GM23338 (cell line): ENCODE data around the gene IVD. TPM values are rescaled to one million over a fixed set of nuclear protein-coding genes. Genes with fewer than 3 reads are reported as not detected.

Source experiments
- ATAC-seq: fragments of 200-7000 bp; cut with Tn5 transposase; 3 replicates; pipeline ENCODE4 v1.9.1; 2020
- DNase-seq: peaks from one replicate; pipeline ENCODE4 v3.0.0-alpha.2; 2015; ENCODE audit warnings: low spot score
- H2AFZ ChIP-seq: fragments of 200-600 bp; sonication (generic); 2 replicates; pipeline ENCODE4 v1.8.0; 2016; ENCODE audit warnings: antibody characterized with exemption, mild to moderate bottlenecking, moderate library complexity
- H3F3A ChIP-seq: fragments of 200-600 bp; sonication (generic); replicated peaks from 2 replicates; pipeline ENCODE4 v1.8.0; 2017; ENCODE audit warnings: antibody characterized with exemption, mixed run types, low read depth
- H3K27ac ChIP-seq: fragments of 200-600 bp; sonication (generic); 2 replicates; pipeline ENCODE4 v1.6.1; 2016; ENCODE audit warnings: low read depth
- H3K27me3 ChIP-seq: fragments of 200-600 bp; sonication (generic); 2 replicates; pipeline ENCODE4 v1.8.0; 2016; ENCODE audit warnings: mild to moderate bottlenecking, mixed run types, moderate library complexity; ENCODE audit not compliant: insufficient read depth
- H3K36me3 ChIP-seq: fragments of 200-600 bp; sonication (generic); 2 replicates; pipeline ENCODE4 v1.8.0; 2016; ENCODE audit warnings: mild to moderate bottlenecking; ENCODE audit not compliant: insufficient read depth
- H3K4me1 ChIP-seq: fragments of 200-600 bp; sonication (generic); 2 replicates; pipeline ENCODE4 v1.8.0; 2016; ENCODE audit warnings: mild to moderate bottlenecking, moderate library complexity; ENCODE audit not compliant: insufficient read depth
- H3K4me2 ChIP-seq: fragments of 200-600 bp; sonication (generic); 2 replicates; pipeline ENCODE4 v1.7.1; 2017; ENCODE audit warnings: mixed run types
- H3K4me3 ChIP-seq: fragments of 200-600 bp; sonication (generic); 2 replicates; pipeline ENCODE4 v1.6.1; 2016; ENCODE audit warnings: mixed run types
- H3K79me2 ChIP-seq: fragments of 200-600 bp; sonication (generic); replicated peaks from 2 replicates; pipeline ENCODE4 v1.8.0; 2017; ENCODE audit warnings: mild to moderate bottlenecking; ENCODE audit not compliant: insufficient read depth
- H3K9me2 ChIP-seq: fragments of 200-600 bp; sonication (generic); 2 replicates; pipeline ENCODE4 v1.8.0; 2017; ENCODE audit not compliant: insufficient read depth
- H4K20me1 ChIP-seq: fragments of 200-600 bp; sonication (generic); replicated peaks from 2 replicates; pipeline ENCODE4 v1.8.0; 2017; ENCODE audit warnings: mild to moderate bottlenecking; ENCODE audit not compliant: insufficient read depth
- H3K27ac Mint-ChIP-seq: 2 replicates; pipeline ENCODE4 v1.8.0; 2020; ENCODE audit warnings: inconsistent platforms, mild to moderate bottlenecking, moderate library complexity, mixed read lengths
- H3K27me3 Mint-ChIP-seq: 3 replicates; pipeline ENCODE4 v1.8.0; 2022; ENCODE audit warnings: low read depth, mild to moderate bottlenecking, moderate library complexity, mixed read lengths, inconsistent platforms; ENCODE audit not compliant: insufficient read depth, poor library complexity
- H3K36me3 Mint-ChIP-seq: 3 replicates; pipeline ENCODE4 v1.8.0; 2021; ENCODE audit warnings: low read depth, mild to moderate bottlenecking, inconsistent platforms, moderate library complexity, mixed read lengths
- H3K4me1 Mint-ChIP-seq: 3 replicates; pipeline ENCODE4 v1.8.0; 2020; ENCODE audit warnings: mild to moderate bottlenecking, inconsistent platforms, mixed read lengths
- H3K4me3 Mint-ChIP-seq: 3 replicates; pipeline ENCODE4 v1.8.0; 2021; ENCODE audit warnings: moderate library complexity, mild to moderate bottlenecking, inconsistent platforms, mixed read lengths
- H3K9me3 Mint-ChIP-seq: 3 replicates; pipeline ENCODE4 v1.8.0; 2020; ENCODE audit warnings: moderate library complexity, mild to moderate bottlenecking, inconsistent platforms, mixed read lengths
- CREB1 ChIP-seq: fragments of 250-450 bp; sonication (Bioruptor Pico); IDR thresholded peaks from 2 replicates; pipeline ENCODE4 v1.5.0; 2020; ENCODE audit warnings: low read depth, mild to moderate bottlenecking, moderate library complexity
- CTCF ChIP-seq, 2 experiments: fragments of 200-600 bp in 1 of 2; sonication (generic) in 1 of 2; conservative IDR thresholded peaks; 2 replicates each; pipeline versions ENCODE4 v1.5.1 to v1.6.1; 2016 to 2017; ENCODE audit warnings: antibody characterized with exemption in 2 of 2, low read depth in 2 of 2, mild to moderate bottlenecking in 2 of 2, moderate library complexity in 1 of 2
- ETS1 ChIP-seq: IDR thresholded peaks from 2 replicates; pipeline ENCODE4 v1.6.1; 2016; ENCODE audit warnings: antibody characterized with exemption
- EZH2 ChIP-seq: fragments of 200-600 bp; sonication (generic); IDR thresholded peaks from one replicate; pipeline ENCODE4 v1.8.0; 2017; ENCODE audit warnings: antibody characterized with exemption, mild to moderate bottlenecking, low read depth; ENCODE audit not compliant: unreplicated experiment
- JUNB ChIP-seq: IDR thresholded peaks from one replicate; pipeline ENCODE4 v1.6.1; 2016; ENCODE audit warnings: antibody characterized with exemption; ENCODE audit not compliant: unreplicated experiment
- NANOG ChIP-seq: IDR thresholded peaks from 2 replicates; pipeline ENCODE4 v1.6.1; 2016; ENCODE audit warnings: antibody characterized with exemption, borderline replicate concordance
- POLR2AphosphoS5 ChIP-seq: IDR thresholded peaks from 2 replicates; pipeline ENCODE4 v1.6.1; 2016; ENCODE audit warnings: antibody characterized with exemption, low read depth
- REST ChIP-seq: IDR thresholded peaks from one replicate; pipeline ENCODE4 v1.6.1; 2018; ENCODE audit warnings: antibody characterized with exemption; ENCODE audit not compliant: unreplicated experiment
- STAT1 ChIP-seq: IDR thresholded peaks from one replicate; pipeline ENCODE4 v1.6.1; 2016; ENCODE audit warnings: antibody characterized with exemption; ENCODE audit not compliant: unreplicated experiment
- ZNF114 ChIP-seq: fragments of 250-450 bp; sonication (Bioruptor Pico); IDR thresholded peaks from 2 replicates; pipeline ENCODE4 v1.5.0; 2020; ENCODE audit warnings: mild to moderate bottlenecking, moderate library complexity
- ZNF331 ChIP-seq: fragments of 250-450 bp; sonication (Bioruptor Pico); IDR thresholded peaks from 2 replicates; pipeline ENCODE4 v1.5.0; 2020; ENCODE audit warnings: low read depth, mild to moderate bottlenecking, moderate library complexity
- polyA plus RNA-seq: library from polyadenylated mRNA; unstranded; fragments of >200 nt; fragmentation: Nextera tagmentation; extraction: Ambion mirVana; gene quantifications from 2 replicates; pipeline ENCODE4 v1.2.1, GENCODE V29; 2016
- total RNA-seq: library from RNA; depleted of rRNA; stranded (reverse); fragments of >200 nt; shearing (Covaris generic); gene quantifications from 2 replicates; pipeline ENCODE4 v1.2.3, GENCODE V29; 2014

The IVD gene
- total and polyA plus RNA-seq, 2 experiments from 2014 or later = 54.1 to 75.4 TPM

GRCh38 chr15:40454904-40455391, 49.4 kb downstream of the IVD start (continued):
- no peak for TF ChIP-seq ZNF114 (CRISPR knock-in tag)
- no peak for TF ChIP-seq CREB1
- TF ChIP-seq EZH2 = no peak
- TF ChIP-seq STAT1 = no peak

GRCh38 chr15:40456299-40456712, 50.7 kb downstream of the IVD start:
- Mint-ChIP-seq H3K4me1 (peaks cover 62% of the 10 kb centered on the region), H3K27me3 (peaks cover 13% of the 10 kb centered on the region)
- ATAC-seq = no peak

GRCh38 chr15:40456738-40457137, 51.1 kb downstream of the IVD start:
- peaks cover 6% of the 10 kb centered on the region for H3K36me3 ChIP-seq
- no peaks in the 10 kb centered on the region for H3F3A ChIP-seq
- DNase-seq = no peak
- H2AFZ ChIP-seq = no peak overlapping the region
- Mint-ChIP-seq H3K27me3 (peaks cover 13% of the 10 kb centered on the region), H3K4me1 (peaks cover 57% of the 10 kb centered on the region), H3K4me3 (no peak overlapping the region), H3K9me3 (no peaks in the 10 kb centered on the region), H3K36me3 (peaks cover 26% of the 10 kb centered on the region), H3K27ac (no peak overlapping the region)
- H3K79me2 ChIP-seq = peaks cover 84% of the 10 kb centered on the region
- ATAC-seq = no peak
- H3K27me3 ChIP-seq = no peaks in the 10 kb centered on the region
- no peak overlapping the region for H3K27ac ChIP-seq
- H3K4me2 ChIP-seq = no peak overlapping the region
- peaks cover 36% of the 10 kb centered on the region for H4K20me1 ChIP-seq
- peaks cover 30% of the 10 kb centered on the region for H3K4me1 ChIP-seq
- no peak overlapping the region for H3K4me3 ChIP-seq
- H3K9me2 ChIP-seq = no peaks in the 10 kb centered on the region
- no peak for TF ChIP-seq NANOG
- no peak for TF ChIP-seq ZNF114 (CRISPR knock-in tag)
- TF ChIP-seq ETS1 = no peak
- TF ChIP-seq POLR2AphosphoS5 = no peak
- TF ChIP-seq REST = no peak
- no peak for TF ChIP-seq CTCF (conservative IDR thresholded peaks at IDR 0.05; ENCODE audit: low read depth in 2 of 2)
- TF ChIP-seq STAT1 = no peak
- TF ChIP-seq JUNB = no peak
- no peak for TF ChIP-seq EZH2

More at GRCh38 chr15:40456299-40456712, 50.7 kb downstream of the IVD start:
- peak overlapping the region; percentile 78 for H3K27ac Mint-ChIP-seq
- H3F3A ChIP-seq = no peaks in the 10 kb centered on the region
- peaks cover 88% of the 10 kb centered on the region for H3K79me2 ChIP-seq
- DNase-seq = no peak
- peaks cover 22% of the 10 kb centered on the region for H3K36me3 Mint-ChIP-seq
- H3K9me2 ChIP-seq = no peaks in the 10 kb centered on the region
- peaks cover 6% of the 10 kb centered on the region for H3K36me3 ChIP-seq
- H4K20me1 ChIP-seq = peaks cover 40% of the 10 kb centered on the region
- no peak overlapping the region for H3K4me2 ChIP-seq
- peaks cover 35% of the 10 kb centered on the region for H3K4me1 ChIP-seq
- H2AFZ ChIP-seq = no peak overlapping the region
- no peaks in the 10 kb centered on the region for H3K27me3 ChIP-seq
- no peak overlapping the region for H3K4me3 Mint-ChIP-seq
- TF ChIP-seq POLR2AphosphoS5 (no peak), ZNF331 (no peak)
- no peaks in the 10 kb centered on the region for H3K9me3 Mint-ChIP-seq
- no peak overlapping the region for H3K27ac ChIP-seq
- H3K4me3 ChIP-seq = no peak overlapping the region
